Measurements from ENCODE around the gene MARCHF11. TPM values are rescaled to one million over a fixed set of nuclear protein-coding genes. Genes with fewer than 3 reads are reported as not detected.

The MARCHF11 gene
- not detected in 2 replicates for total RNA-seq

DNA sequence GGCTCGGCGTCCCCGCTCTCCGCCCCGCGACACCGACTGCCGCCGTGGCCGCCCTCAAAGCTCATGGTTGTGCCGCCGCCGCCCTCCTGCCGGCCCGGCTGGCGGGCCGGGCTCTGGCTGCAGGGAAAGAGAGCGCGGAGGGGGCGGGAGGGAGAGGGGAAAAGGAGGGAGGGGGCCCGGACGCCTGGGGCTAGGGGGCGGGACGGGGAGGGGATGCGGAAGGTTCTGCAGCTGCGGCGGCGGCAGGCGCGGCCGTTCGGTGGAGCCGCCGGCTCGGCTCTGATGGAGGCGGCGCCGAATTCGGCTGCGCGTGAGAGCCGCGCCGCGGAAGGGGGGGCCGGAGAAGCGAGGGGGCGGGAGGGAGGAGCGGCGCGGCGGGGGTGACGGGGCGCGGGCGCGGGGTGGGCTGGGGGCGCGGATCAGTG lies at the start of gene MARCHF11:
MARCHF11 (minus strand) TSS at position 281 of the 425 bp plus-strand sequence; CDS start at position 65, 216 bp downstream.

